H1 (cell line): ENCODE data around the gene GALNTL6. TPM values are rescaled to one million over a fixed set of nuclear protein-coding genes. Genes with fewer than 3 reads are reported as not detected.

Experiments
- CTCF ChIA-PET: fragments of 300-600 bp; sonication (Branson Sonifier 250); formaldehyde crosslinking; loops from one replicate; lab custom pipeline; 2021; ENCODE audit not compliant: partially characterized antibody; lab: Charles Lee
- POLR2A ChIA-PET: fragments of 300-600 bp; sonication (Branson Sonifier 250); formaldehyde crosslinking; loops from one replicate; lab custom pipeline; 2021; ENCODE audit warnings: inconsistent platforms; ENCODE audit not compliant: partially characterized antibody; lab: Charles Lee
- DNase-seq, 2 experiments: peaks; one replicate each; pipeline versions ENCODE4 v3.0.0 to v3.0.0-alpha.2; 2010 to 2022; ENCODE audit warnings: low spot score in 2 of 2, low read depth in 1 of 2, mixed read lengths in 1 of 2
- FAIRE-seq: peaks from 2 replicates; lab custom pipeline; 2011; peaks lifted over from hg19 to GRCh38; lab: Jason Lieb, UNC
- H2AFZ ChIP-seq: 2 replicates; pipeline ENCODE4 v1.8.1; 2012; ENCODE audit warnings: low read length, inconsistent platforms
- H2AK5ac ChIP-seq: 2 replicates; pipeline ENCODE4 v1.6.1; 2013; ENCODE audit warnings: low read depth, low read length
- H2BK120ac ChIP-seq: replicated peaks from 2 replicates; pipeline ENCODE3; 2013; ENCODE audit warnings: low read depth, low read length, inconsistent platforms
- H2BK12ac ChIP-seq: 2 replicates; pipeline ENCODE4 v1.6.1; 2013; ENCODE audit warnings: low read depth, low read length
- H2BK15ac ChIP-seq: 2 replicates; pipeline ENCODE4 v1.6.1; 2013; ENCODE audit warnings: low read length
- H2BK20ac ChIP-seq: 2 replicates; pipeline ENCODE4 v1.6.1; 2013; ENCODE audit warnings: low read length
- H2BK5ac ChIP-seq: 2 replicates; pipeline ENCODE4 v1.6.1; 2013; ENCODE audit warnings: low read depth, low read length
- H3K14ac ChIP-seq: 2 replicates; pipeline ENCODE4 v1.6.1; 2013; ENCODE audit warnings: inconsistent platforms; ENCODE audit not compliant: insufficient read length
- H3K18ac ChIP-seq: 2 replicates; pipeline ENCODE4 v1.6.1; 2013; ENCODE audit warnings: low read length; ENCODE audit errors: extremely low read depth
- H3K23ac ChIP-seq: 2 replicates; pipeline ENCODE4 v1.6.1; 2013; ENCODE audit warnings: inconsistent platforms; ENCODE audit not compliant: insufficient read length
- H3K23me2 ChIP-seq: 2 replicates; pipeline ENCODE4 v1.6.1; 2013; ENCODE audit warnings: low read depth, low read length
- H3K27ac ChIP-seq: 2 replicates; pipeline ENCODE4 v1.6.1; 2011; ENCODE audit warnings: low read depth, low read length, inconsistent platforms
- H3K27me3 ChIP-seq, 4 experiments: replicated peaks in 1 of 4; 1 replicate in 1 of 4; 2 replicates in 3 of 4; pipeline versions ENCODE4 v1.6.1 to v1.8.1; 2011 to 2013; ENCODE audit warnings: low read length in 3 of 4, mild to moderate bottlenecking in 3 of 4, inconsistent platforms in 2 of 4, mixed read lengths in 2 of 4, moderate library complexity in 1 of 4; ENCODE audit not compliant: control insufficient read depth in 3 of 4, insufficient read depth in 3 of 4; ENCODE audit errors: extremely low read depth in 1 of 4
- H3K36me3 ChIP-seq, 4 experiments: 2 replicates each; pipeline versions ENCODE4 v1.6.1 to v1.8.1; 2011 to 2013; ENCODE audit warnings: mild to moderate bottlenecking in 4 of 4, low read length in 3 of 4, moderate library complexity in 2 of 4, control low read depth in 1 of 4, inconsistent platforms in 1 of 4; ENCODE audit not compliant: insufficient read depth in 4 of 4, control insufficient read depth in 2 of 4
- H3K4ac ChIP-seq: replicated peaks from 2 replicates; pipeline ENCODE3; 2013; ENCODE audit warnings: low read length, low read depth, mixed read lengths, inconsistent platforms; ENCODE audit not compliant: insufficient read length
- H3K4me1 ChIP-seq, 4 experiments: replicated peaks in 1 of 4; 1 replicate in 1 of 4; 2 replicates in 3 of 4; pipeline versions ENCODE4 v1.6.1 to v1.8.1; 2011 to 2013; ENCODE audit warnings: low read length in 3 of 4, inconsistent platforms in 2 of 4, mixed read lengths in 1 of 4; ENCODE audit not compliant: insufficient read depth in 4 of 4, control insufficient read depth in 3 of 4
- H3K4me2 ChIP-seq, 2 experiments: 2 replicates each; pipeline versions ENCODE4 v1.6.1 to v1.8.1; 2011 to 2013; ENCODE audit warnings: low read depth in 2 of 2, low read length in 2 of 2, control low read depth in 1 of 2, inconsistent platforms in 1 of 2, mild to moderate bottlenecking in 1 of 2; ENCODE audit not compliant: insufficient read depth in 1 of 2
- H3K4me3 ChIP-seq, 4 experiments: fragments of 200-600, 300-600 bp in 1 of 4; sonication (generic), shearing (Covaris generic), sonication (Bioruptor Twin) in 1 of 4; 2 replicates each; pipeline versions ENCODE4 v1.5.1 to v1.8.1; 2011 to 2016; ENCODE audit warnings: low read length in 4 of 4, low read depth in 3 of 4, control low read depth in 2 of 4, inconsistent platforms in 2 of 4, mild to moderate bottlenecking in 2 of 4, mixed read lengths in 1 of 4, moderate library complexity in 1 of 4; ENCODE audit not compliant: insufficient read depth in 2 of 4; ENCODE audit errors: extremely low read depth in 1 of 4
- H3K56ac ChIP-seq: replicated peaks from 2 replicates; pipeline ENCODE3; 2013; ENCODE audit warnings: low read depth, mild to moderate bottlenecking, mixed read lengths, low read length, inconsistent platforms; ENCODE audit not compliant: insufficient read length
- H3K79me1 ChIP-seq: 2 replicates; pipeline ENCODE4 v1.6.1; 2013; ENCODE audit warnings: low read depth, low read length, control low read depth
- H3K79me2 ChIP-seq, 2 experiments: 2 replicates each; pipeline versions ENCODE4 v1.6.1 to v1.8.1; 2012 to 2013; ENCODE audit warnings: low read length in 2 of 2, mild to moderate bottlenecking in 2 of 2, inconsistent platforms in 1 of 2; ENCODE audit not compliant: insufficient read depth in 2 of 2, control insufficient read depth in 1 of 2
- H3K9ac ChIP-seq, 4 experiments: replicated peaks in 1 of 4; 1 replicate in 1 of 4; 2 replicates in 3 of 4; pipeline versions ENCODE4 v1.6.1 to v1.8.1; 2011 to 2013; ENCODE audit warnings: low read depth in 3 of 4, low read length in 3 of 4, control low read depth in 2 of 4, mild to moderate bottlenecking in 2 of 4, moderate library complexity in 2 of 4, inconsistent platforms in 1 of 4; ENCODE audit errors: extremely low read depth in 1 of 4
- H3K9me3 ChIP-seq, 2 experiments: 2 replicates each; pipeline versions ENCODE4 v1.6.1 to v1.8.1; 2012 to 2013; ENCODE audit warnings: mild to moderate bottlenecking in 2 of 2, moderate library complexity in 2 of 2, control low read depth in 1 of 2, inconsistent platforms in 1 of 2, low read depth in 1 of 2, low read length in 1 of 2, mixed read lengths in 1 of 2; ENCODE audit not compliant: insufficient read depth in 2 of 2
- H4K20me1 ChIP-seq, 2 experiments: replicated peaks in 1 of 2; 2 replicates each; pipeline versions ENCODE3 to v1.8.1; 2011 to 2013; ENCODE audit warnings: inconsistent platforms in 2 of 2, low read length in 2 of 2, mild to moderate bottlenecking in 1 of 2; ENCODE audit not compliant: insufficient read depth in 2 of 2, control insufficient read depth in 1 of 2
- H4K5ac ChIP-seq: 2 replicates; pipeline ENCODE4 v1.6.1; 2013; ENCODE audit warnings: low read length, low read depth, mixed read lengths, inconsistent platforms; ENCODE audit not compliant: insufficient read length
- H4K8ac ChIP-seq: 2 replicates; pipeline ENCODE4 v1.8.0; 2013; ENCODE audit warnings: mild to moderate bottlenecking, moderate library complexity, low read length, inconsistent platforms; ENCODE audit not compliant: insufficient read depth; ENCODE audit errors: extremely low read depth
- H4K91ac ChIP-seq: replicated peaks from 2 replicates; pipeline ENCODE3; 2013; ENCODE audit warnings: low read length, mixed read lengths, inconsistent platforms; ENCODE audit not compliant: insufficient read length
- CBX5 ChIP-seq: fragments of 300-800, 300-1000 bp; sonication (generic); IDR thresholded peaks from 2 replicates; pipeline ENCODE4 v1.7.1; 2016; ENCODE audit warnings: antibody characterized with exemption, low read length, low read depth
- CHD2 ChIP-seq: IDR thresholded peaks from 2 replicates; pipeline ENCODE4 v1.6.1; 2012; ENCODE audit warnings: low read length, improper control_type of control experiment
- GABPA ChIP-seq: IDR thresholded peaks from 2 replicates; pipeline ENCODE4 v1.6.1; 2011; ENCODE audit warnings: mild to moderate bottlenecking, low read length, moderate library complexity, borderline replicate concordance; ENCODE audit not compliant: insufficient read depth
- GTF2F1 ChIP-seq: IDR thresholded peaks from 2 replicates; pipeline ENCODE4 v1.6.1; 2012; ENCODE audit warnings: low read depth, low read length, improper control_type of control experiment, borderline replicate concordance
- HDAC2 ChIP-seq, 2 experiments: fragments of 300-600 bp in 1 of 2; sonication (generic) in 1 of 2; IDR thresholded peaks; 2 replicates each; pipeline ENCODE4 v1.6.1; 2011 to 2012; ENCODE audit warnings: low read depth in 2 of 2, low read length in 2 of 2, mild to moderate bottlenecking in 2 of 2, moderate library complexity in 2 of 2, borderline replicate concordance in 1 of 2, inconsistent platforms in 1 of 2
- RBBP5 ChIP-seq: IDR thresholded peaks from 2 replicates; pipeline ENCODE4 v1.7.1; 2012; ENCODE audit warnings: low read depth, mild to moderate bottlenecking, inconsistent platforms, low read length, moderate library complexity, borderline replicate concordance
- SP4 ChIP-seq: IDR thresholded peaks from 2 replicates; pipeline ENCODE4 v1.6.1; 2012; ENCODE audit warnings: low read length, inconsistent platforms
- polyA plus RNA-seq, 7 experiments: library from polyadenylated mRNA; depleted of rRNA in 3 of 7; stranded (reverse) in 5 of 7; unstranded in 2 of 7; fragments of >200 nt in 5 of 7; fragments of 200-250 nt in 2 of 7; gene quantifications; 1 replicate in 5 of 7; 2 replicates in 1 of 7; 4 replicates in 1 of 7; pipeline versions ENCODE4 v1.2.1 to v1.2.3, GENCODE V29; 2011 to 2013; ENCODE audit warnings: missing spikeins in 2 of 7, mixed read lengths in 2 of 7
- total RNA-seq: library from RNA; stranded (reverse); fragmentation: NEBNext Ultra II Directional; extraction: Animal tissue kit (Norgen Biotek cat#: 25700); gene quantifications from 2 replicates; pipeline ENCODE4 v1.2.1, GENCODE V29; 2021

GALNTL6 gene
- total and polyA plus RNA-seq, 2 of the 8 experiments (the other 6 are each of a cell fraction or from before 2014, with no cell fraction given) = 0.03 to 0.32 TPM

DNA sequence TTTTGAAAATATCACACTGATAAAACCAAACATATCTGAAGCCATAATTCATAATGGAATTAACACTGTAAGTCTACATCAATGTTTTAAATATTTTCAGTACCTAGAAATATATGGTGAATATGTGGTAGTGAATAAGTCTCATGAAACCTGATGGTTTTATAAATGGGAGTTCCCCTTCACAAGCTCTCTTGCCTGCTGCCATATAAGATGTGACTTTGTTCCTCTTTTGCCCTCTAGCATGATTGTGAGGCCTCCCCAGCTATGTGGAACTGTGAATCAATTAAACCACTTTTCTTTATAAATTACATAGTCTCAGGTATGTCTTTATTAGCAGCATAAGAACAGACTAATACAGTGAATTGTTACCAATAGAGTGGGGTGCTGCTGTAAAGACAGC lies 818.6 kb downstream of the GALNTL6 start:
- no peak for DNase-seq
- no peak overlapping the region for H3K4ac ChIP-seq
- H2BK15ac ChIP-seq = no peak overlapping the region
- H3K4me1 ChIP-seq = peaks cover 0 to 4% (median 2%) of the 10 kb centered on the region in 4 experiments; a peak in 2 of 7 replicates
- CTCF ChIA-PET = interaction anchor here (1.6 kb wide), 1 partner anchor 15 kb away, joined by 4 read pairs; no protein-coding TSS in a partner anchor
- H3K27ac ChIP-seq = no peak overlapping the region
- no peak overlapping the region for H4K91ac ChIP-seq
- no peak overlapping the region for H3K18ac ChIP-seq
- H4K8ac ChIP-seq = no peak overlapping the region
- H3K4me2 ChIP-seq = no peak overlapping the region
- POLR2A ChIA-PET = no interaction called here
- no peak overlapping the region for H3K4me3 ChIP-seq
- H2BK120ac ChIP-seq = no peak overlapping the region
- H3K79me1 ChIP-seq = no peaks in the 10 kb centered on the region
- H3K9me3 ChIP-seq = no peaks in the 10 kb centered on the region
- no peak overlapping the region for H4K5ac ChIP-seq
- H3K23me2 ChIP-seq = no peaks in the 10 kb centered on the region
- H2AFZ ChIP-seq = no peak overlapping the region
- H3K14ac ChIP-seq = no peak overlapping the region
- no peak overlapping the region for H2BK20ac ChIP-seq
- H4K20me1 ChIP-seq = no peaks in the 10 kb centered on the region
- no peak for TF ChIP-seq CHD2
- TF ChIP-seq CBX5 = no peak
- no peak for TF ChIP-seq GTF2F1
- TF ChIP-seq HDAC2 (IDR thresholded peaks at IDR 0.05; ENCODE audit: borderline replicate concordance in 1 of 2, low read depth in 2 of 2, low read length in 2 of 2) = no peak
- TF ChIP-seq RBBP5 = no peak
- no peak for TF ChIP-seq GABPA
- TF ChIP-seq SP4 = no peak
- H2BK12ac ChIP-seq = no peak overlapping the region
- H3K27me3 ChIP-seq = no peaks in the 10 kb centered on the region
- no peak overlapping the region for H3K56ac ChIP-seq
- no peaks in the 10 kb centered on the region for H3K79me2 ChIP-seq
- no peak overlapping the region for H2AK5ac ChIP-seq
- no peaks in the 10 kb centered on the region for H3K36me3 ChIP-seq
- FAIRE-seq = no peak
- H3K9ac ChIP-seq = no peak overlapping the region
- no peak overlapping the region for H3K23ac ChIP-seq
- no peak overlapping the region for H2BK5ac ChIP-seq
